Esophagus squamous epithelium (tissue), 5 donors: ENCODE data around the gene BAIAP3. TPM values are rescaled to one million over a fixed set of nuclear protein-coding genes. Genes with fewer than 3 reads are reported as not detected.

Source experiments
- DNase-seq: peaks from one replicate; lab custom pipeline; 2025; lab: John Stamatoyannopoulos, UW
- H3K27ac ChIP-seq, 4 donors: fragments of 200-600 bp; sonication (generic); one replicate each; pipeline ENCODE4 v1.5.1; 2016 to 2019; ENCODE audit warnings: mild to moderate bottlenecking in 1 of 4
- H3K27me3 ChIP-seq, 4 donors: fragments of 200-600 bp; sonication (generic); 1 replicate in 3 of 4; 2 replicates in 1 of 4; pipeline versions ENCODE4 v1.5.1 to v1.6.0; 2017 to 2021; ENCODE audit warnings: antibody characterized with exemption in 1 of 4
- H3K36me3 ChIP-seq, 3 donors: fragments of 200-600 bp; sonication (generic); one replicate each; pipeline ENCODE4 v1.5.1; 2016 to 2019
- H3K4me1 ChIP-seq, 3 donors: fragments of 200-600 bp; sonication (generic); one replicate each; pipeline ENCODE4 v1.5.1; 2017 to 2019
- H3K4me3 ChIP-seq, 4 donors: fragments of 200-600 bp; sonication (generic); 1 replicate in 3 of 4; 2 replicates in 1 of 4; pipeline ENCODE4 v1.5.1; 2016 to 2019; ENCODE audit warnings: mild to moderate bottlenecking in 2 of 4, moderate library complexity in 1 of 4
- H3K9me3 ChIP-seq, 3 donors: fragments of 200-600 bp; sonication (generic); one replicate each; pipeline ENCODE4 v1.5.1; 2016 to 2019
- POLR2A ChIP-seq, 4 donors: fragments of 450-650 bp; IDR thresholded peaks; one replicate each; pipeline ENCODE4 v1.6.1; 2017; ENCODE audit warnings: antibody characterized with exemption in 4 of 4, mild to moderate bottlenecking in 4 of 4, moderate library complexity in 3 of 4
- WGBS, 2 donors: methylation state at CpG; one replicate each; pipeline ENCODE4 v1.1.5; 2018; 5-methylcytosine and 5-hydroxymethylcytosine counted together
- intact Hi-C: fragments of 100-400 bp; cut with DNase I; formaldehyde crosslinking; loops from one replicate; pipeline ENCODE4 v1.15.0; 2022
- total RNA-seq, 4 donors: library from RNA; depleted of rRNA; stranded (reverse); fragments of >200 nt; gene quantifications; one replicate each; pipeline ENCODE4 v1.1.0, GENCODE V29; 2016
- TF ChIP-seq, protein P1 (sequence below), 6 experiments: fragments of 450-650 bp in 4 of 6; fragments of 200-600 bp in 2 of 6; sonication (generic) in 2 of 6; IDR thresholded peaks; one replicate each; pipeline ENCODE4 v1.5.1; 2016 to 2019; ENCODE audit warnings: antibody characterized with exemption in 6 of 6, mild to moderate bottlenecking in 4 of 6, moderate library complexity in 4 of 6
- donor health status: DM: yes; HTN: yes; CAD: no.

BAIAP3 gene
- total RNA-seq, 4 donors from 2014 or later = 0.68 to 2.7 (median 1.00) TPM

DNA sequence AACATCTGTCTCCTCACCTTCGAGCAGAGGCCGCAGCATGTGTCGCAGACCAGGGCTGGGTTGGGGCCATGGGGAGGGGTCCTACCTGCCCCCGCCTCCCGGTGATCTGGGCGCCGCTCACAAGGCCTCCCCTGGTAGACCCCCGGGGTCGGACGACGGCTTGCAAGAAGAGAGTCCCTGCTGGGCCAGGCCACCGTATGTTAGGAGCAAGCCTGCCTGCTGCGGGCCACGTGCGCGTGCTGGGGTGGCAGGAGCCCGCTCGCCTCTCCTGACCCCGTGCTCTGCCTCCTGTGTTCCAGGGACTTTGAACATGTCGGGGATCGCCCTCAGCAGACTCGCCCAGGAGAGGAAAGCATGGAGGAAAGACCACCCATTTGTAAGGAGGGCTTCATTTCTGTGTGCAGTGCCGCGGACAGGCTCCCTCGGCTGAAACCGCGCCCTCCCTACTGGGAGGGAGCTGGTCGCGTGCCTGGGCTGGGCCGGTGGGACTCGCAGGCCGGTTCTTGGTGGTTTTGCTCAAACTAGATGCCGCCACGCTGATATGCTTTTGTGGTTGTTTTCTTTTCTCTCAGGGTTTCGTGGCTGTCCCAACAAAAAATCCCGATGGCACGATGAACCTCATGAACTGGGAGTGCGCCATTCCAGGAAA lies 19.6 kb upstream of the BAIAP3 start:
- 89 to 90% methylated on average over 2 to 14 of the region's 38 CpGs for WGBS, 2 donors
- no peaks in the 10 kb centered on the region for H3K9me3 ChIP-seq
- no peaks in the 10 kb centered on the region for H3K27me3 ChIP-seq
- peaks cover 48 to 66% (median 54%) of the 10 kb centered on the region in 3 donors for H3K36me3 ChIP-seq
- intact Hi-C loops = no loop called here
- no peak for DNase-seq
- no peak overlapping the region for H3K27ac ChIP-seq
- H3K4me3 ChIP-seq = no peak overlapping the region
- peaks cover 24 to 52% (median 36%) of the 10 kb centered on the region in 3 donors for H3K4me1 ChIP-seq
- TF ChIP-seq, protein P1, sequence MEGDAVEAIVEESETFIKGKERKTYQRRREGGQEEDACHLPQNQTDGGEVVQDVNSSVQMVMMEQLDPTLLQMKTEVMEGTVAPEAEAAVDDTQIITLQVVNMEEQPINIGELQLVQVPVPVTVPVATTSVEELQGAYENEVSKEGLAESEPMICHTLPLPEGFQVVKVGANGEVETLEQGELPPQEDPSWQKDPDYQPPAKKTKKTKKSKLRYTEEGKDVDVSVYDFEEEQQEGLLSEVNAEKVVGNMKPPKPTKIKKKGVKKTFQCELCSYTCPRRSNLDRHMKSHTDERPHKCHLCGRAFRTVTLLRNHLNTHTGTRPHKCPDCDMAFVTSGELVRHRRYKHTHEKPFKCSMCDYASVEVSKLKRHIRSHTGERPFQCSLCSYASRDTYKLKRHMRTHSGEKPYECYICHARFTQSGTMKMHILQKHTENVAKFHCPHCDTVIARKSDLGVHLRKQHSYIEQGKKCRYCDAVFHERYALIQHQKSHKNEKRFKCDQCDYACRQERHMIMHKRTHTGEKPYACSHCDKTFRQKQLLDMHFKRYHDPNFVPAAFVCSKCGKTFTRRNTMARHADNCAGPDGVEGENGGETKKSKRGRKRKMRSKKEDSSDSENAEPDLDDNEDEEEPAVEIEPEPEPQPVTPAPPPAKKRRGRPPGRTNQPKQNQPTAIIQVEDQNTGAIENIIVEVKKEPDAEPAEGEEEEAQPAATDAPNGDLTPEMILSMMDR (IDR thresholded peaks at IDR 0.05) = no peak
- no peak for TF ChIP-seq POLR2A (IDR thresholded peaks at IDR 0.05)

DNA sequence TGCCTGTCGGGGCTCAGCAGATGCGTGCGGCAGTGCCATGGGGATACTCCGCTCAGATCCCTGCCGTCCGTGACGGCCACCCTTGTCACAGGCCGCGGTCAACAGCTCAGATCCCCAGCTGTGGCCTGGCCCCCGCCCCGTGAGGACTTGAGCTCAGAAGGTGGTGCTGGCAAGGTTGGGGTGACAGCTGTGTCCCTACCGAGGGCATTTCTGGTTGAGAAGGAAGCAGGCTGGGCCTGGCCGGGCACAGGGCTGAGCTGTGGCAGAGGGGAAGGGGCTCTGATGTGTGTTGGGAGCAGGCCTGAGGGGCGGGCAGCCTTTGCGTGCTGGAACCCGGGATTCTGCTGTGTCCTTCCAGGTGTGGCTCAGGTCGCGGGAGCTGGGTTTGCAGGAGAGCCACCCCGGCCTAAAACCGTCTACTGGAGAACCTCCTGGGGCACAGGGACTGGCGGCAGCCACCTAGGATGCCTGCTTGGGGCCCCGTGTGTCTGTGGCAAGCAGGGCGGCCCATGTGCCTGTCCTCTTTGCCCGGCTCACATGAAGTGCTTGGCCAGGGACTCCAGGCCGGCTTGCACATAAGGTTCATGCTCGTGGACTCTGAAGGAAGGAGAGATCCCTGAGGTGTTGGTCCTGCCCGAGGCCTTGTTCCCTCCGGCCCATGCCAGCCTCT lies 18.9 kb upstream of the BAIAP3 start:
- Histone ChIP-seq H3K36me3 (peaks cover 54 to 73% (median 61%) of the 10 kb centered on the region in 3 donors), H3K4me3 (no peak overlapping the region), H3K4me1 (peaks cover 24 to 52% (median 36%) of the 10 kb centered on the region in 3 donors), H3K27me3 (no peaks in the 10 kb centered on the region), H3K27ac (no peak overlapping the region), H3K9me3 (no peaks in the 10 kb centered on the region)
- WGBS, 2 donors = 77 to 83% methylated on average over 4 to 7 of the region's 28 CpGs
- no peak for TF ChIP-seq POLR2A (IDR thresholded peaks at IDR 0.05)
- TF ChIP-seq, protein P1 (IDR thresholded peaks at IDR 0.05) = no peak
- intact Hi-C loops = no loop called here
- no peak for DNase-seq

DNA sequence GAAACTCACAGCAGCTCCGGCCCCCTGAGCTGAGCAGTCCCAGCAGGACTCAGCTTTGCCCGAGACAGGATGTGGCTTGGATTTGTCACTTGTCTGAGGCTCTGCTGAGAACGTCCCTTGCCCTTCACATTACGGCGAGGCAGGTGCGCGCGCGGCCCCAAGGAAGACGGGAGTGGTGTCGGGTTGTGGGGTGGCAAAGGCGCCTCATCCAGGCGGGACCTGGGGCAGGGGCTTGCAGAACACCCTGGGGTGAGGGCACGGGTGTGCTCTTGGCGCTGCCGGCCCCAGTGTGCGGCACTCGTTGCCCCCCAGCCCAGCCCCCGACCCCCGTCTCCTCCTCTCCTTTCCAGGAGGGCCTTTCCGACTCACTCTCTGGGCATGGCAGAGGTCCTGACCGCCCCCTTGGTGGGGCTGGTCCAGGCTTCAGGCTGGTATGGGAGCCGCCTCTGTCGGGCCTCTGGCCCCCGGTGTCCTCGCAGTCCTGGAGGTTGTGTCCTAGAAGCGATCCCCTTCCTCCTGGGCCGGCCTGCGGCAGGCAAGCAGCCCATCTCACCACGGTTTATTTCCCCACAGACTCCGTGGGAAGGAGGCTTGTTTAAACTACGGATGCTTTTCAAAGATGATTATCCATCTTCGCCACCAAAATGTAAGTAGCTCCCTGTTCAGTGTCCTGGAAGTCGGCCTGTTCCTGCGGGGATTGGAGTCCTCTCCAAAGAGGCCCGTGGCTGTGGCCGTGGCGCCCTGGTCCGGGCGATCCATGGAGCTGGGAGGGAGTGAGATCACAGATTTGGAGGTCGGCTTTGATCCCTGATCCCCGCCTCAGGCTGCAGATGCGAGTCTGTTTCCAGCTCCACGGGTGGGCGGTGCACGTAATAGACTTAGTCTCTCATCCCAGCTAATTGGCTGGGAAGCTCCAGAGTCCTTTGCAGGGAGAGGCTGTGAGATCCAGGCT lies 18.1 kb upstream of the BAIAP3 start:
- intact Hi-C loops = no loop called here
- no peak for DNase-seq

DNA sequence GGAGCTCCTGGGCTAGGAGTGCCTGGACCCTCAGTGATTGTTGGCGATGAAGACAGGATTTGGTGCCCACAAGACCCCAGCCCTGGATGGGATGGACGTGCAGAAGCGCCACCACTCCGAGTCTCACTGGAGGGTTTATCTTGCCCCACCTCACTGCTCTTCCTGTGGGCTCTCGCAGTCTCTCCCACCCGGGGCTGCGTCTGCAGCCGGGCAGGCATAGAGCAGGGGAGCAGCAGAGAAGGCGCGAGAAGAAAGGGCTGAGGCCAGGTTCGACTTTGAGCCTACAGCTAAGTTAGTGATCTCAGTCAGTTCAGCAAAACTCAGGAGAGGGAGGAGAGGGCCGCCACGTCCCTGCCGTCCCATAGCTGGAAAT lies 17.4 kb upstream of the BAIAP3 start:
- intact Hi-C loops = no loop called here
- Histone ChIP-seq H3K36me3 (peaks cover 69 to 87% (median 76%) of the 10 kb centered on the region in 3 donors), H3K4me1 (peaks cover 17 to 42% (median 29%) of the 10 kb centered on the region in 3 donors), H3K4me3 (no peak overlapping the region), H3K27ac (no peak overlapping the region), H3K9me3 (no peaks in the 10 kb centered on the region), H3K27me3 (no peaks in the 10 kb centered on the region)
- WGBS, 2 donors = 85% methylated on average over 8 of the region's 14 CpGs; no CpG with 5 or more reads in 1 of the 2 donors
- TF ChIP-seq POLR2A (IDR thresholded peaks at IDR 0.05) = no peak
- no peak for DNase-seq

More for the DNA sequence above, 18.1 kb upstream of the BAIAP3 start:
- Histone ChIP-seq H3K4me3 (no peak overlapping the region), H3K36me3 (peaks cover 63 to 81% (median 69%) of the 10 kb centered on the region in 3 donors), H3K4me1 (peaks cover 24 to 49% (median 35%) of the 10 kb centered on the region in 3 donors), H3K9me3 (no peaks in the 10 kb centered on the region), H3K27me3 (no peaks in the 10 kb centered on the region), H3K27ac (no peak overlapping the region)
- 76 to 78% methylated on average over 13 to 17 of the region's 46 CpGs for WGBS, 2 donors
- TF ChIP-seq, protein P1 (IDR thresholded peaks at IDR 0.05) = no peak
- TF ChIP-seq POLR2A (IDR thresholded peaks at IDR 0.05) = no peak

DNA sequence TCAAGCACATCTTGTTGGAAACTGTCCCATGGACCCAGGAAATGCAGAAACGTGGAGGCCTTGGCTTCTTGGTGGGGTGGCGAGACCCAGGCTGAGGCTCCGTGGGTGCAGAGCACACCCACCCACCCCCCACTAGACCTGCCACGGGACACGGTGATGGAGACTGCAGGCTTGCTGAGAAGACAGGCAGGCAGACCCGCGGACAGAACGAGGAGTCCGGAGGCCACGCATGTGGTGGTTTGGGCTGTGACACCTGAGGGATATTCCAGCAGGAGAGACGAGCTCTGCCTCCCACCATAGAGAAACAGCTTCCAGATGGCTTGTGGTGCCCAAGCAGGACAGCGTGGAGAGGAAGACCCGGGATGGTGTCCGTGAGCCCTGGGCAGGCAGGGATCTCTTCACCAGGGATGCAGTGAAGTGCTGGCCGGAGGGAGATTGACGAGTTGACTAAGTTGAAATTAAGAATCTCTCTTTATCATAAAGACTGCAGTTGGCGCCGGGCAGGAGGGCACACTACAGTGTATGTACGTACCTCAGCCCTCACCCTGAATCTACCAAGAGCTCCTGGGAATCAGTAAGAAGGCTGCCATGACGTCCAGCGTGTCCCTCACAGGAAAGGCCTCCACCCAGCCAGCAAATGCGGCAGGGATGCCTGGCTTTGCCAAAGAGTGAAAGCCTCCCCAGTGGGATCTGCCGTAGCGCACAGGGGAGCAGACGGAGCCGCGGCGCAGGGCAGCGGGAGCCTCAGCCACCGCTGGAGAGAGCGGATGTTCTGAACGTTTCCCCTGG lies 15.8 kb upstream of the BAIAP3 start:
- Histone ChIP-seq H3K4me3 (no peak overlapping the region), H3K9me3 (no peaks in the 10 kb centered on the region), H3K36me3 (peaks cover 72 to 99% (median 78%) of the 10 kb centered on the region in 3 donors), H3K27me3 (no peaks in the 10 kb centered on the region), H3K4me1 (peaks cover 3 to 26% (median 12%) of the 10 kb centered on the region in 3 donors), H3K27ac (no peak overlapping the region)
- 87 to 91% methylated on average over 19 to 21 of the region's 32 CpGs for WGBS, 2 donors
- TF ChIP-seq, protein P1 (IDR thresholded peaks at IDR 0.05) = no peak
- TF ChIP-seq POLR2A (IDR thresholded peaks at IDR 0.05) = no peak
- no peak for DNase-seq
- intact Hi-C loops = no loop called here
